Neural progenitor cell (in vitro differentiated cells): Measurements from ENCODE around the gene ABCC6. TPM values are rescaled to one million over a fixed set of nuclear protein-coding genes. Genes with fewer than 3 reads are reported as not detected.

Experiments
- DNase-seq: peaks from one replicate; pipeline ENCODE4 v3.0.0-alpha.2; 2016; ENCODE audit warnings: low spot score
- H2AFZ ChIP-seq: fragments of 200-600 bp; sonication (generic); replicated peaks from 2 replicates; pipeline ENCODE4 v1.6.1; 2016; ENCODE audit warnings: antibody characterized with exemption
- H3F3A ChIP-seq: fragments of 200-600 bp; sonication (generic); 2 replicates; pipeline ENCODE4 v1.6.1; 2016; ENCODE audit warnings: antibody characterized with exemption, low read depth
- H3K27ac ChIP-seq: fragments of 200-600 bp; sonication (generic); 2 replicates; pipeline ENCODE4 v1.5.1; 2016; ENCODE audit warnings: mild to moderate bottlenecking
- H3K27me3 ChIP-seq: fragments of 200-600 bp; sonication (generic); 2 replicates; pipeline ENCODE4 v1.6.1; 2016; ENCODE audit warnings: mild to moderate bottlenecking, moderate library complexity
- H3K36me3 ChIP-seq: fragments of 200-600 bp; sonication (generic); 2 replicates; pipeline ENCODE4 v1.5.1; 2016
- H3K4me1 ChIP-seq: fragments of 200-600 bp; sonication (generic); 2 replicates; pipeline ENCODE4 v1.6.1; 2016; ENCODE audit warnings: mixed run types
- H3K4me2 ChIP-seq: fragments of 200-600 bp; sonication (generic); 2 replicates; pipeline ENCODE4 v1.6.1; 2016
- H3K4me3 ChIP-seq: fragments of 200-600 bp; sonication (generic); 2 replicates; pipeline ENCODE4 v1.5.1; 2016
- H3K79me2 ChIP-seq: fragments of 200-600 bp; sonication (generic); 2 replicates; pipeline ENCODE4 v1.6.1; 2016; ENCODE audit warnings: low read depth
- H3K9ac ChIP-seq: fragments of 200-600 bp; sonication (generic); 2 replicates; pipeline ENCODE4 v1.6.1; 2016
- H3K9me3 ChIP-seq: fragments of 200-600 bp; sonication (generic); 2 replicates; pipeline ENCODE4 v1.5.1; 2016; ENCODE audit warnings: low read depth
- H4K20me1 ChIP-seq: fragments of 200-600 bp; sonication (generic); 2 replicates; pipeline ENCODE4 v1.6.1; 2016; ENCODE audit warnings: low read depth
- H3K27ac Mint-ChIP-seq: 3 replicates; pipeline ENCODE4 v1.8.0; 2021; ENCODE audit warnings: mixed read lengths
- H3K27me3 Mint-ChIP-seq: 2 replicates; pipeline ENCODE4 v1.8.0; 2022; ENCODE audit warnings: low read depth, mild to moderate bottlenecking, inconsistent platforms, moderate library complexity, mixed read lengths; ENCODE audit not compliant: insufficient read depth
- H3K36me3 Mint-ChIP-seq: 3 replicates; pipeline ENCODE4 v1.8.0; 2021; ENCODE audit warnings: mixed read lengths
- H3K4me1 Mint-ChIP-seq: 3 replicates; pipeline ENCODE4 v1.8.0; 2021; ENCODE audit warnings: mixed read lengths
- H3K4me3 Mint-ChIP-seq: 3 replicates; pipeline ENCODE4 v1.8.0; 2021; ENCODE audit warnings: mild to moderate bottlenecking, moderate library complexity, mixed read lengths
- H3K9me3 Mint-ChIP-seq: 3 replicates; pipeline ENCODE4 v1.8.0; 2020; ENCODE audit warnings: mixed read lengths
- EZH2 ChIP-seq: fragments of 200-600 bp; sonication (generic); IDR thresholded peaks from 2 replicates; pipeline ENCODE4 v1.6.1; 2017; ENCODE audit warnings: antibody characterized with exemption, mild to moderate bottlenecking, moderate library complexity
- EZH2phosphoT487 ChIP-seq: fragments of 200-600 bp; sonication (generic); IDR thresholded peaks from 2 replicates; pipeline ENCODE4 v1.6.1; 2017; ENCODE audit warnings: antibody characterized with exemption
- total RNA-seq: library from RNA; depleted of rRNA; stranded (reverse); fragments of >200 nt; gene quantifications from 2 replicates; pipeline ENCODE4 v1.2.3, GENCODE V29; 2015; ENCODE audit warnings: low replicate concordance
- TF ChIP-seq, protein P1 (sequence below): fragments of 200-600 bp; sonication (generic); IDR thresholded peaks from 2 replicates; pipeline ENCODE4 v1.5.1; 2017; ENCODE audit warnings: antibody characterized with exemption, mild to moderate bottlenecking

The ABCC6 gene
- total RNA-seq, 1 donor from 2014 or later = 0.79 TPM

DNA sequence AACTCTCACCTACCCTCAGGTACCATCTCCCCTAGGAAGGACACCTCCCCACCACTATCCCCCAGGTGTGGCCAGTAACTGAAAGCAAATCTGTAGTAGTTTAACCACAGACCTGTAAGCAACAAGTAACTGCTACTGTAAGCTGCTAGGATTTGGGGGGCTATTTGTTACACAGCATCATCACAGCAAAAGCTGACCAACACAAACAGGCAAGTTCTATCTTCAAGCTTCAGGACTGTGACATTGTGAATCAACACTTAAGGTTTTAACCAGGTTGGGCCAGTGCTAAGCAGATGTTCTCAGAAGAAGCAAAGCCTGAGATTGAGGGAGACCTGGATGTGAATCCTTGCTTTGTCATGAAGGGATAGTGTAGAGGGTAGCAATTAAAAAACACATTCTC lies 47.0 kb downstream of the ABCC6 start:
- H3K4me1 Mint-ChIP-seq = no peaks in the 10 kb centered on the region
- H3F3A ChIP-seq = no peaks in the 10 kb centered on the region
- H3K27me3 ChIP-seq = no peaks in the 10 kb centered on the region
- DNase-seq = no peak
- no peaks in the 10 kb centered on the region for H3K4me1 ChIP-seq
- H3K9me3 ChIP-seq = no peaks in the 10 kb centered on the region
- H3K4me3 ChIP-seq = no peak overlapping the region
- H3K36me3 ChIP-seq = no peaks in the 10 kb centered on the region
- no peaks in the 10 kb centered on the region for H3K36me3 Mint-ChIP-seq
- H3K9me3 Mint-ChIP-seq = peaks cover 2% of the 10 kb centered on the region
- no peak overlapping the region for H3K4me3 Mint-ChIP-seq
- H3K27ac ChIP-seq = no peak overlapping the region
- H3K79me2 ChIP-seq = no peaks in the 10 kb centered on the region
- H3K9ac ChIP-seq = no peak overlapping the region
- H3K27ac Mint-ChIP-seq = no peak overlapping the region
- no peak overlapping the region for H3K4me2 ChIP-seq
- peaks cover 3% of the 10 kb centered on the region for H3K27me3 Mint-ChIP-seq
- TF ChIP-seq EZH2 = no peak
- no peak for TF ChIP-seq EZH2phosphoT487
- TF ChIP-seq, protein P1, sequence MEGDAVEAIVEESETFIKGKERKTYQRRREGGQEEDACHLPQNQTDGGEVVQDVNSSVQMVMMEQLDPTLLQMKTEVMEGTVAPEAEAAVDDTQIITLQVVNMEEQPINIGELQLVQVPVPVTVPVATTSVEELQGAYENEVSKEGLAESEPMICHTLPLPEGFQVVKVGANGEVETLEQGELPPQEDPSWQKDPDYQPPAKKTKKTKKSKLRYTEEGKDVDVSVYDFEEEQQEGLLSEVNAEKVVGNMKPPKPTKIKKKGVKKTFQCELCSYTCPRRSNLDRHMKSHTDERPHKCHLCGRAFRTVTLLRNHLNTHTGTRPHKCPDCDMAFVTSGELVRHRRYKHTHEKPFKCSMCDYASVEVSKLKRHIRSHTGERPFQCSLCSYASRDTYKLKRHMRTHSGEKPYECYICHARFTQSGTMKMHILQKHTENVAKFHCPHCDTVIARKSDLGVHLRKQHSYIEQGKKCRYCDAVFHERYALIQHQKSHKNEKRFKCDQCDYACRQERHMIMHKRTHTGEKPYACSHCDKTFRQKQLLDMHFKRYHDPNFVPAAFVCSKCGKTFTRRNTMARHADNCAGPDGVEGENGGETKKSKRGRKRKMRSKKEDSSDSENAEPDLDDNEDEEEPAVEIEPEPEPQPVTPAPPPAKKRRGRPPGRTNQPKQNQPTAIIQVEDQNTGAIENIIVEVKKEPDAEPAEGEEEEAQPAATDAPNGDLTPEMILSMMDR = no peak
- H4K20me1 ChIP-seq = no peaks in the 10 kb centered on the region
- no peak overlapping the region for H2AFZ ChIP-seq

DNA sequence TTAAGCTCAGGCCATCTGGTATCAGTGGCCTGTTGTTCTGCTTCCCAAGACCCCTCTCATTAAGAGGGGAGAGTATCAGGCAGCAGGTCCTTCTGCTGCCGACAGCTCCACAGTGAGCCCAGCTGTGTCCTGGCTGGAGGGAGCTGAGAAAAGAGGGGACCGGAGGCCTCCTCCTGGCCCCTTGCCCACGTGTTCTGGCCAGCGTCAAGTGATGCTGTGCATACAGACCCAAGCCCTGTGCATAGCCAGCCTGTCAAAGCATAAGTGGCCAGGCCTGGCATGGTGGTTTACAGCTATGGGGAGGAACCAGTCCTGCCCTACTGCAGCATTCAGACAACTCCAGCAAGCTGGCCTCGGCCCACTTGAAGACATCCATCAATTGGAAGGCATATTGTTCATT lies 48.0 kb downstream of the ABCC6 start:
- no peak for DNase-seq
- Mint-ChIP-seq H3K4me1 (no peaks in the 10 kb centered on the region), H3K9me3 (peaks cover 2% of the 10 kb centered on the region), H3K27me3 (peaks cover 3% of the 10 kb centered on the region), H3K4me3 (no peak overlapping the region), H3K27ac (no peak overlapping the region), H3K36me3 (no peaks in the 10 kb centered on the region)
- Histone ChIP-seq H3K36me3 (no peaks in the 10 kb centered on the region), H3K4me2 (no peak overlapping the region), H3K9ac (no peak overlapping the region), H3K27me3 (no peaks in the 10 kb centered on the region), H3K27ac (no peak overlapping the region), H3K9me3 (no peaks in the 10 kb centered on the region), H3K79me2 (no peaks in the 10 kb centered on the region), H3F3A (no peaks in the 10 kb centered on the region), H4K20me1 (no peaks in the 10 kb centered on the region), H2AFZ (no peak overlapping the region), H3K4me1 (no peaks in the 10 kb centered on the region), H3K4me3 (no peak overlapping the region)
- TF ChIP-seq EZH2 (no peak), EZH2phosphoT487 (no peak)
- TF ChIP-seq, protein P1 = no peak

DNA sequence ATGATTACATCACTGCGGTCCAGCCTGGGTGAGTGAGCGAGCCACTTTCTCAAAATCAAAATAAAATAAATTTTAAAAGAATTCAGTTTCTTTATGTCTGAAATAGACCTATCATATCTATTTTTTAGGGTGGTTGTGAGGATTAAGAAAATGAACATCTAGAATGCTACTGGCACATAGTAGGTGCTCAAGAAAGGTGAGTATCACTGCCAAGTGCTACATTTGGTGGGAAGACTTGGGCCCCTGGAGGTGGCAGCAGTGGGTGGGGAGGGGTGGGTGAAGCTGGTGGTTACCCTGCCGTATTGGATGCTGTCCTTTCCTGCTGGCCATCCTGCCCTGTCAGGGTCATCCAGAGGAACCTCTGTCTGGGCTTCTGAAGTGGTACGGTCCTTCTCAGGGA lies 50.3 kb downstream of the ABCC6 start:
- TF ChIP-seq EZH2 (no peak), EZH2phosphoT487 (no peak)
- TF ChIP-seq, protein P1 = no peak
- Histone ChIP-seq H2AFZ (no peak overlapping the region), H3K27ac (no peak overlapping the region), H3K4me1 (no peaks in the 10 kb centered on the region), H3F3A (no peaks in the 10 kb centered on the region), H3K79me2 (no peaks in the 10 kb centered on the region), H3K4me2 (no peak overlapping the region), H3K9me3 (no peaks in the 10 kb centered on the region), H4K20me1 (no peaks in the 10 kb centered on the region), H3K27me3 (no peaks in the 10 kb centered on the region), H3K9ac (no peak overlapping the region), H3K36me3 (no peaks in the 10 kb centered on the region), H3K4me3 (no peak overlapping the region)
- peaks cover 2% of the 10 kb centered on the region for H3K9me3 Mint-ChIP-seq
- no peak overlapping the region for H3K4me3 Mint-ChIP-seq
- no peak for DNase-seq
- H3K27me3 Mint-ChIP-seq = peaks cover 2% of the 10 kb centered on the region
- no peaks in the 10 kb centered on the region for H3K36me3 Mint-ChIP-seq
- H3K4me1 Mint-ChIP-seq = no peaks in the 10 kb centered on the region
- no peak overlapping the region for H3K27ac Mint-ChIP-seq
